Upper lobe of right lung (tissue), 1 donor: Measurements from ENCODE around the gene ZBTB18. TPM values are rescaled to one million over a fixed set of nuclear protein-coding genes. Genes with fewer than 3 reads are reported as not detected.

ENCODE experiments used
- ATAC-seq: fragments of 200-7000 bp; cut with Tn5 transposase; one replicate; pipeline ENCODE4 v1.9.1; 2020; ENCODE audit warnings: mild to moderate bottlenecking, moderate library complexity
- DNase-seq: peaks from one replicate; pipeline ENCODE4 v3.0.0-alpha.2; 2020
- H3K27ac ChIP-seq: fragments of 200-600 bp; one replicate; pipeline ENCODE4 v1.8.0; 2022
- H3K27me3 ChIP-seq: fragments of 200-600 bp; one replicate; pipeline ENCODE4 v1.8.0; 2022; ENCODE audit warnings: mild to moderate bottlenecking
- H3K36me3 ChIP-seq: fragments of 200-600 bp; one replicate; pipeline ENCODE4 v1.8.0; 2022
- H3K4me1 ChIP-seq: fragments of 200-600 bp; one replicate; pipeline ENCODE4 v1.8.0; 2022
- H3K4me3 ChIP-seq: fragments of 200-600 bp; one replicate; pipeline ENCODE4 v1.8.0; 2022; ENCODE audit warnings: mild to moderate bottlenecking
- H3K9me3 ChIP-seq: fragments of 200-600 bp; one replicate; pipeline ENCODE4 v1.8.0; 2022
- intact Hi-C: fragments of 100-400 bp; cut with DNase I; formaldehyde crosslinking; loops from one replicate; pipeline ENCODE4 v1.11.0; 2022
- total RNA-seq: library from RNA; stranded (reverse); fragmentation: NEBNext Ultra II Directional; extraction: Animal tissue kit (Norgen Biotek cat#: 25700); gene quantifications from one replicate; pipeline ENCODE4 v1.2.1, GENCODE V29; 2021
- TF ChIP-seq, protein P1 (sequence below): fragments of 200-600 bp; IDR thresholded peaks from one replicate; pipeline ENCODE4 v1.8.0; 2022; ENCODE audit warnings: antibody characterized with exemption
- donor health status: DM: no; HTN: yes; CAD: no; lungs with severe emphysema.

Gene ZBTB18
- total RNA-seq, 1 donor from 2014 or later = 21.7 TPM

DNA sequence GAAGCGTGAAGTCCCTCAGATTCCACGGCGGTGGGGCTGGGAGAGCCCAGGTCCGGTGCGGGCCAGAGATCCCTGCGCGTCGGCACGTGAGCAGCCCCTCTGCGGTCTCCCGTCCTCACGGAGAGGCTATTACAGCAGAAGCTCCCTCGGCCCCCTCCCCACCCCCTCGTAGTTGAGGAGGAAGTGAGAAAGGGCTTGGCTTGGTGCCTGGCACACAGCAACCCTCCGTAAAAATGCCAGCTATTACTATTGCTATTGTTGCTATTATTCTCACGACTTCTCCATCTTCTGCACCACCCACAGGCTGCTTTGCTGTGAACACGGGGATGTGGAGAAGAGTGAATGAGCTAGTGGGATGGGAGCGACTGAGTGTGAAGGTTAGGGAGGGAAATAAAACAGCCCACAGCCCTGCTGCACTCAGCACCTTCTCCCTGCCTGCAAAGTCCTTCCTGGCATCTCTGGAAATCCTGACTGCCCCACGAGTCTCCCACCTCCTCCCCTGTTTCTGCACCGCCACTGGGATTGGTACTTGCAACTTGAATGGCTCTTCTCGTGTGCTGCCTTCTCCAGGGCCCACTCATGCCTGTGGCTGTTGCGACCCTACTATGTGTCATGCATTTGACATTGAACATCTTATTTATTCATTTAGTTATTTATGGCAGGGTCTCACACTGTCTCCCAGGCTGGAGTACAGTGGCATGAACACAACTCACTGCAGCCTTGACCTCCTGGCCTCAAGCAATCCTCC, 26.6 kb downstream of the ZBTB18 start:
- no peak for ATAC-seq
- H3K27me3 ChIP-seq = no peaks in the 10 kb centered on the region
- DNase-seq = no peak
- no peaks in the 10 kb centered on the region for H3K36me3 ChIP-seq
- intact Hi-C loops = no loop called here
- TF ChIP-seq, protein P1, sequence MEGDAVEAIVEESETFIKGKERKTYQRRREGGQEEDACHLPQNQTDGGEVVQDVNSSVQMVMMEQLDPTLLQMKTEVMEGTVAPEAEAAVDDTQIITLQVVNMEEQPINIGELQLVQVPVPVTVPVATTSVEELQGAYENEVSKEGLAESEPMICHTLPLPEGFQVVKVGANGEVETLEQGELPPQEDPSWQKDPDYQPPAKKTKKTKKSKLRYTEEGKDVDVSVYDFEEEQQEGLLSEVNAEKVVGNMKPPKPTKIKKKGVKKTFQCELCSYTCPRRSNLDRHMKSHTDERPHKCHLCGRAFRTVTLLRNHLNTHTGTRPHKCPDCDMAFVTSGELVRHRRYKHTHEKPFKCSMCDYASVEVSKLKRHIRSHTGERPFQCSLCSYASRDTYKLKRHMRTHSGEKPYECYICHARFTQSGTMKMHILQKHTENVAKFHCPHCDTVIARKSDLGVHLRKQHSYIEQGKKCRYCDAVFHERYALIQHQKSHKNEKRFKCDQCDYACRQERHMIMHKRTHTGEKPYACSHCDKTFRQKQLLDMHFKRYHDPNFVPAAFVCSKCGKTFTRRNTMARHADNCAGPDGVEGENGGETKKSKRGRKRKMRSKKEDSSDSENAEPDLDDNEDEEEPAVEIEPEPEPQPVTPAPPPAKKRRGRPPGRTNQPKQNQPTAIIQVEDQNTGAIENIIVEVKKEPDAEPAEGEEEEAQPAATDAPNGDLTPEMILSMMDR = no peak
- H3K27ac ChIP-seq = no peak overlapping the region
- H3K9me3 ChIP-seq = no peaks in the 10 kb centered on the region
- no peaks in the 10 kb centered on the region for H3K4me1 ChIP-seq
- no peak overlapping the region for H3K4me3 ChIP-seq

DNA sequence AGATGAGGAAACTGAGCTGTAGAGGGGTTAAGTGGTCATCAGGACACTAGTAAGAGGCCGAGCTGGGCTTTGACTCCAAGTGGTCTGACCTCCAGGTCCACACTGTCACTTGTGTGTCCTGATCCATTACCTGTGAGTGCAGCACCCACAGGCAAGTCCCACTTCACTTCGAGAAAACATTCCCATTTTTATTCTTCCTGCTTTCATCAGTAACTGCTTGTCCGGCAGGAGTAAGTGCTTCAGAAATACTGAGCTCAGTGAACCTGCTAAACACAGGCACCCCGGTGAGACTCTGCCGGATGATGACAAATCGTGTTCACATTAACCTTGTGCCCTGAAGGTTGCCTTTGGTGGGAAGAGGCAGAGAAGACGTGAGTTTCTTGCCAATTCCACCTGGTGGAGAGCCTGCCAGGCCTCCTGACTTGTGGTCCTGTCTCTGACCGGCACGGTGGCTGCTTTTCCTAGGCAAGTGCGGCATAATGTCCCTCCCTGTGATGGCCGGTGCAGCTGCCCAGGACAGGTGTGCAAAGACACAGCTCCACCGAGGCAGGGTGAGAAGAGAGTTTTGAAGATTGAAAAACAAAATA, 29.4 kb downstream of the ZBTB18 start:
- Histone ChIP-seq H3K27me3 (no peaks in the 10 kb centered on the region), H3K36me3 (no peaks in the 10 kb centered on the region), H3K9me3 (no peaks in the 10 kb centered on the region), H3K4me3 (no peak overlapping the region), H3K4me1 (no peaks in the 10 kb centered on the region), H3K27ac (no peak overlapping the region)
- intact Hi-C loops = no loop called here
- no peak for DNase-seq
- TF ChIP-seq, protein P1 = no peak
- ATAC-seq = no peak

DNA sequence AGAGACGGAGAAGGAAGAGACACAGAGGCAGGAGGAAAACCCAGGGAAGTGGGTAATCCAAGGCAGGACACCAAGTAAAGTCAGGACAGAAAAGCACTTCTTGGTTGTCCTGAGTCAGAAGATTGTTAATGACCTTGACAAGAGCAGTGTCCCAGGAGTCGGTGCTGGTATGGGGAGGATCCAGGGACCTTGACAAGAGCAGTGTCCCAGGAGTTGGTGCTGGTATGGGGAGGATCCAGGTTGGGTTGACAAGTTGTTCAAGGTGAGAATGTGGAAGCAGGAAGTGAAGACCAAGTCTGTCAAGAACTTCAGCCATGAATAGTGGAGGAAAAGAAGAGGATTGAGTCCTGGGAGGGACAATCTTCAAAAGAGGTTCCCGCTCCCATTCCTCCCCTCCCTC, 31.9 kb downstream of the ZBTB18 start:
- no peak overlapping the region for H3K4me3 ChIP-seq
- DNase-seq (no peak), ATAC-seq (no peak)
- intact Hi-C loops = no loop called here
- H3K27me3 ChIP-seq = no peaks in the 10 kb centered on the region
- H3K27ac ChIP-seq = no peak overlapping the region
- H3K4me1 ChIP-seq = no peaks in the 10 kb centered on the region
- peaks cover 3% of the 10 kb centered on the region for H3K9me3 ChIP-seq
- no peaks in the 10 kb centered on the region for H3K36me3 ChIP-seq
- TF ChIP-seq, protein P1 = no peak

DNA sequence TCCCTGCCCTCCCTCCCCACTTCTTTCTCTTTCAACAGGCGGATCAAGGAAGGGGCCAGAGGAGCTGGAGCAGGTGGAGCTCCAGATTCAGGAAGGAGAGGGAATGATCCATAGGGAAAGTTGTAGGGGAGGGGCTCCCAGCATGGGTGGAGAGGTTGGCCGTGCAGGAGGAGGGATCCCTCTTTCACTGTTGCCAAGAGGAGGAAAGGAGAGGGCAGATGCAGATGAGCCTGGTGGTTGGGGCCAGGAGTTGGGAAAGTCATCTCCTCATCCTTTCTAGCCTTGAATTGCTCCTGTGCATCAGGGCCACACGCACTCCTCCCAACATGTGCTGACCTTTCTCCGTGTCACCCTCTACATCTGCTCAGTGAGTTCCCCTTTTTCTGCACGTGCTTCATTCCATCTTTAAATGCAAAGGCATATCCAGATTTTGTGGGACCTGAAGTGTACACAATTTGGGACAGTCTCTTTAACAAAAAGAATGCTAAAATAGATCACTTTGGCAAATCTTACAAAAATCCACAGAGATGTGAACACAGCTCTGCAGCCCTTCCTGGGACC, 32.4 kb downstream of the ZBTB18 start:
- TF ChIP-seq, protein P1 = no peak
- intact Hi-C loops = no loop called here
- H3K9me3 ChIP-seq = peaks cover 3% of the 10 kb centered on the region

DNA sequence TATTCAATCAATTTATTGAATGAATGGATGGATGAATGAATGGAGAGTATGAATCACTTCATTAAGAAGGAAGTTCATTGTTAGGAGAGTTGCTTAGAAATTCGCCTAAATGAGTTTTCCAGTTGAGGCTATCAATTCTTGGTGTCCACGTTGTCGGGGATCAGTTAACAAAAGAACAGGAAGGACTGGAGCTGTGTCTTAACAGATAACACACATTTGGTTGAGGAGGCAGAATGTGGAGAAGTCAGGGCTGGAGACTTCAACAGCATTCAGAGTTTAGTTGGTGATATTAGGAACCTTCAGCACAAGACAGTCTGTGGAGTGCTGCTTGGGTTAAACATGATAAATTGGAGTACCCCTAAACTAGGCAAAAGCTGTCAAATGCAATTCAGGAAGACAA, 33.7 kb downstream of the ZBTB18 start:
- Histone ChIP-seq H3K27me3 (no peaks in the 10 kb centered on the region), H3K4me1 (no peaks in the 10 kb centered on the region), H3K36me3 (no peaks in the 10 kb centered on the region), H3K9me3 (peaks cover 3% of the 10 kb centered on the region), H3K4me3 (no peak overlapping the region), H3K27ac (no peak overlapping the region)
- no peak for ATAC-seq
- intact Hi-C loops = no loop called here
- no peak for DNase-seq
- TF ChIP-seq, protein P1 = no peak

More for the DNA sequence above, 32.4 kb downstream of the ZBTB18 start:
- Histone ChIP-seq H3K27ac (no peak overlapping the region), H3K36me3 (no peaks in the 10 kb centered on the region), H3K4me3 (no peak overlapping the region), H3K27me3 (no peaks in the 10 kb centered on the region), H3K4me1 (no peaks in the 10 kb centered on the region)
- ATAC-seq = no peak
- DNase-seq = no peak
